Breast epithelium (tissue), 4 donors: ENCODE data around the gene NELL1. TPM values are rescaled to one million over a fixed set of nuclear protein-coding genes. Genes with fewer than 3 reads are reported as not detected.

Source experiments
- DNase-seq, 2 donors: peaks; one replicate each; pipeline ENCODE4 v3.0.0-alpha.2; 2019; ENCODE audit warnings: low spot score in 2 of 2
- H3K27ac ChIP-seq, 2 donors: fragments of 200-600 bp; sonication (generic) in 1 of 2; one replicate each; pipeline ENCODE4 v1.5.1; 2016 to 2019; ENCODE audit warnings: mild to moderate bottlenecking in 1 of 2
- H3K27me3 ChIP-seq, 2 donors: fragments of 200-600 bp; sonication (generic) in 1 of 2; one replicate each; pipeline versions ENCODE4 v1.5.1 to v1.6.0; 2017 to 2019; ENCODE audit warnings: control low read depth in 1 of 2, mild to moderate bottlenecking in 1 of 2
- H3K36me3 ChIP-seq: fragments of 200-600 bp; one replicate; pipeline ENCODE4 v1.5.1; 2019
- H3K4me1 ChIP-seq, 2 donors: fragments of 200-600 bp; sonication (generic); one replicate each; pipeline ENCODE4 v1.5.1; 2016 to 2019; ENCODE audit warnings: control low read depth in 1 of 2
- H3K4me3 ChIP-seq, 3 donors: fragments of 200-600 bp; sonication (generic); 1 replicate in 2 of 3; 2 replicates in 1 of 3; pipeline ENCODE4 v1.5.1; 2016 to 2019; ENCODE audit warnings: mild to moderate bottlenecking in 3 of 3, moderate library complexity in 2 of 3
- H3K9me3 ChIP-seq, 2 donors: fragments of 200-600 bp; sonication (generic) in 1 of 2; one replicate each; pipeline ENCODE4 v1.5.1; 2016 to 2019; ENCODE audit warnings: control low read depth in 1 of 2
- POLR2A ChIP-seq: fragments of 450-650 bp; IDR thresholded peaks from one replicate; pipeline ENCODE4 v1.6.1; 2016; ENCODE audit warnings: antibody characterized with exemption, mild to moderate bottlenecking, moderate library complexity
- POLR2AphosphoS5 ChIP-seq, 3 donors: sonication (generic); formaldehyde crosslinking; IDR thresholded peaks; one replicate each; pipeline ENCODE4 v1.6.1; 2017; ENCODE audit warnings: antibody characterized with exemption in 3 of 3
- intact Hi-C: fragments of 100-400 bp; cut with DNase I; formaldehyde crosslinking; loops from one replicate; pipeline ENCODE4 v1.15.1; 2023; ENCODE audit warnings: low total_unique reads
- total RNA-seq, 3 donors: library from RNA; depleted of rRNA; stranded (reverse); fragments of >200 nt; gene quantifications; one replicate each; pipeline ENCODE4 v1.1.0, GENCODE V29; 2016
- TF ChIP-seq, protein P1 (sequence below), 3 donors: fragments of 450-650 bp; IDR thresholded peaks; one replicate each; pipeline ENCODE4 v1.5.1; 2016 to 2017; ENCODE audit warnings: antibody characterized with exemption in 3 of 3, mild to moderate bottlenecking in 3 of 3, moderate library complexity in 3 of 3

NELL1 gene
- total RNA-seq, 3 donors from 2014 or later = 0.15 TPM; not detected in 2

DNA sequence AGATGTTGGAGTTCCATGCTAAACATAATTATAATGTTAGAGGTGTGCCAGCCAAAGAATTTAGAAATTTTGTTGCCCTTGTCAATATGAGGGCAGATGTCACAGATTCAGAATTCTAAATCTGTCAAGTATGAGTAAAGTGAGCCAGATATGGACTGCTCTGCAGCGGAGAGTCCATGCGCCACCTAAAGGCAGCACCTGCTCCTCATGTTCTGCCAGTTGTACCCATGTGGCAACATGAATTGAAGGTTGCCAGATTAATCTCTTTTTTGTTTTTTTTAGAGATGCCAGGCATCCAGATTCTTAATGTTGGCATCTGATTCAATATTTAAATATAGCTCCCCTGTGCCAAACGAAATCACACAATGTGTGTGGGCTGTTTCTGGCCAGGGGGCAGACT is 844.9 kb downstream of the NELL1 start:
- H3K9me3 ChIP-seq = no peaks in the 10 kb centered on the region
- no peak overlapping the region for H3K4me3 ChIP-seq
- no peaks in the 10 kb centered on the region for H3K36me3 ChIP-seq
- H3K27me3 ChIP-seq = no peaks in the 10 kb centered on the region
- DNase-seq = no peak
- intact Hi-C loops = no loop called here
- H3K4me1 ChIP-seq = no peaks in the 10 kb centered on the region
- TF ChIP-seq POLR2A = no peak
- TF ChIP-seq, protein P1, sequence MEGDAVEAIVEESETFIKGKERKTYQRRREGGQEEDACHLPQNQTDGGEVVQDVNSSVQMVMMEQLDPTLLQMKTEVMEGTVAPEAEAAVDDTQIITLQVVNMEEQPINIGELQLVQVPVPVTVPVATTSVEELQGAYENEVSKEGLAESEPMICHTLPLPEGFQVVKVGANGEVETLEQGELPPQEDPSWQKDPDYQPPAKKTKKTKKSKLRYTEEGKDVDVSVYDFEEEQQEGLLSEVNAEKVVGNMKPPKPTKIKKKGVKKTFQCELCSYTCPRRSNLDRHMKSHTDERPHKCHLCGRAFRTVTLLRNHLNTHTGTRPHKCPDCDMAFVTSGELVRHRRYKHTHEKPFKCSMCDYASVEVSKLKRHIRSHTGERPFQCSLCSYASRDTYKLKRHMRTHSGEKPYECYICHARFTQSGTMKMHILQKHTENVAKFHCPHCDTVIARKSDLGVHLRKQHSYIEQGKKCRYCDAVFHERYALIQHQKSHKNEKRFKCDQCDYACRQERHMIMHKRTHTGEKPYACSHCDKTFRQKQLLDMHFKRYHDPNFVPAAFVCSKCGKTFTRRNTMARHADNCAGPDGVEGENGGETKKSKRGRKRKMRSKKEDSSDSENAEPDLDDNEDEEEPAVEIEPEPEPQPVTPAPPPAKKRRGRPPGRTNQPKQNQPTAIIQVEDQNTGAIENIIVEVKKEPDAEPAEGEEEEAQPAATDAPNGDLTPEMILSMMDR (IDR thresholded peaks at IDR 0.05) = peak in 1 of 3 donors; percentile 17
- H3K27ac ChIP-seq = no peak overlapping the region

DNA sequence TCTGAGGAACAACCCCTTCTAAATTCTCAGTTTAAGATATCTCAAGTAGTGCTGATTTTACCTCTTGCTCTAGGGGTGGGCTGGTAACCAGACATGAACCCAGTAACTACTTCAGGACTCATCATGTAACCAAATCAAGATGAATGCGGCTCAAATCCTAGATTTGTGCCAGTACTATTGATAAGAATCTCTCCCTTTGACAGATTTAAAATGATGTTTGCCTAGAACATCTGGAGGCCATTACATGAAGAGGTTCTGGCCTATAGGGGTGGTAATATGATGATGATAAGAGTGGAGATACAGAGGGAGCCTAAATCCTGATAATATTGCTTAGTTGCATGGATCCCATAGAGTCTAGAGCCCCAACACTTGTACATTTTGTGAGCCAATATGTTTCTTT is 850.9 kb downstream of the NELL1 start:
- intact Hi-C loops = no loop called here
- Histone ChIP-seq H3K27me3 (no peaks in the 10 kb centered on the region), H3K4me3 (no peak overlapping the region), H3K9me3 (no peaks in the 10 kb centered on the region), H3K36me3 (no peaks in the 10 kb centered on the region), H3K27ac (no peak overlapping the region), H3K4me1 (no peaks in the 10 kb centered on the region)
- TF ChIP-seq POLR2A (no peak), POLR2AphosphoS5 (IDR thresholded peaks at IDR 0.05) (no peak)
- TF ChIP-seq, protein P1 (IDR thresholded peaks at IDR 0.05) = no peak
- DNase-seq = no peak

DNA sequence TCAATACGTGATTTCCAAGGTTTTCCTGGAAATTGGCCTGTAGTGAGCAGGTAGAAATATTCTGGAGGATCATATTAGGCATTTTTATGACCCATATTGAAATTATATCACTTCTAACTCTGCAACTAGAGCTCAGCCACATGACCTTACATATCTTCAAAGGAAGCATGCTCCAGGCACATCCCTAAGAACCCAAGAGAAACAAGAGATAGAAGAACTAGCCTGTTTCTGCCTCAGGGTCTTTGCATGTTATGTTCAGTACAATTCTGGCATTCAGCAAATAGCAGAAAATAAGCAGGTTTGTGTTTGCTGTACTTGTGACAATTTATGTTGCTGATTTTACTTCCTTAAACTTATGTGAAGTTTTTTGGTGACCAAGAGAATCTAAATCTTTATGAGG is 859.8 kb downstream of the NELL1 start:
- no peaks in the 10 kb centered on the region for H3K36me3 ChIP-seq
- H3K9me3 ChIP-seq = no peaks in the 10 kb centered on the region
- TF ChIP-seq POLR2A = no peak
- TF ChIP-seq, protein P1 (IDR thresholded peaks at IDR 0.05) = no peak
- no peak for TF ChIP-seq POLR2AphosphoS5 (IDR thresholded peaks at IDR 0.05)
- no peak overlapping the region for H3K4me3 ChIP-seq
- H3K27ac ChIP-seq = no peak overlapping the region
- no peak for DNase-seq
- intact Hi-C loops = no loop called here
- no peaks in the 10 kb centered on the region for H3K4me1 ChIP-seq
- H3K27me3 ChIP-seq = no peaks in the 10 kb centered on the region

DNA sequence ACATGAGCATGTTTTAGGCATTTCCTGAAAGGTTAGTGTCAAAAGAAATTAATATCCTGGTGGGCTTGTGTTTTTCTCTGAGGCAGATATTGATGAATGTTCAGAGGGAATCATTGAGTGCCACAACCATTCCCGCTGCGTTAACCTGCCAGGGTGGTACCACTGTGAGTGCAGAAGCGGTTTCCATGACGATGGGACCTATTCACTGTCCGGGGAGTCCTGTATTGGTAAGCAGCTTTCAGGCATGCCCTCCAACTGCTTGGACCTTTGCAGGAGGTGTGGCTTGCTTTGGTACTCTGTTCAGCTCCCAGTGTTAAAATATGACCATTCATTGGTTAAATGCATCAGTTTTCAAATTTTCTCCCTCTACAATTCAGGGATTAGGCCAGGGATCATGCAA is 864.9 kb downstream of the NELL1 start:
- H3K4me1 ChIP-seq = no peaks in the 10 kb centered on the region
- no peaks in the 10 kb centered on the region for H3K27me3 ChIP-seq
- intact Hi-C loops = no loop called here
- no peak overlapping the region for H3K27ac ChIP-seq
- no peak overlapping the region for H3K4me3 ChIP-seq
- no peak for DNase-seq
- no peaks in the 10 kb centered on the region for H3K9me3 ChIP-seq
- no peak for TF ChIP-seq POLR2AphosphoS5 (IDR thresholded peaks at IDR 0.05)
- TF ChIP-seq POLR2A = no peak
- TF ChIP-seq, protein P1 (IDR thresholded peaks at IDR 0.05) = no peak
- H3K36me3 ChIP-seq = no peaks in the 10 kb centered on the region

DNA sequence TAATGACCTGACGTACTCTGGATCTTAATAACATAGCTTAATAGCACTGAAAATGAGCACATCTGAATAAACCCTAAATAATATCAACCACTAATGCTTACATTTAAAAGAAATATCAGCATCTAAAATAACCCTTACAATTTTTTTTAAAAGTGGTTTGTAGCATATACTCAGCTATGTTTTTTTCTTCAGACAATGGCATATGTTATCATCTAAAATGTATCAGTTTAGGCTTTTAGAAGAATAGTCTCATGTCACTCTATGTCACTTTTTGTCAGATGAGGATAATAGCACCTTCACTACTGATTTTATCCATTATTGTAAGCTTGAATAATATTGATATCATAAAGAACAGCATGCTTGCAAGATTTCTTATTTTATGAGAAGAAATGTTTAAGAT is 868.6 kb downstream of the NELL1 start:
- H3K4me1 ChIP-seq = no peaks in the 10 kb centered on the region
- no peak overlapping the region for H3K27ac ChIP-seq
- H3K36me3 ChIP-seq = no peaks in the 10 kb centered on the region
- H3K9me3 ChIP-seq = no peaks in the 10 kb centered on the region
- no peaks in the 10 kb centered on the region for H3K27me3 ChIP-seq
- DNase-seq = no peak
- no peak overlapping the region for H3K4me3 ChIP-seq
- intact Hi-C loops = no loop called here
- no peak for TF ChIP-seq POLR2AphosphoS5 (IDR thresholded peaks at IDR 0.05)
- TF ChIP-seq, protein P1 (IDR thresholded peaks at IDR 0.05) = no peak
- no peak for TF ChIP-seq POLR2A
